Ovary (tissue), 3 donors: ENCODE data around the gene RECK.

Experiments
- EP300 ChIP-seq: sonication (generic); formaldehyde crosslinking; IDR thresholded peaks from one replicate; pipeline ENCODE4 v1.6.1; 2017; ENCODE audit warnings: antibody characterized with exemption
- POLR2A ChIP-seq: fragments of 450-650 bp; IDR thresholded peaks from one replicate; pipeline ENCODE4 v1.6.1; 2017; ENCODE audit warnings: antibody characterized with exemption, mild to moderate bottlenecking, moderate library complexity
- TF ChIP-seq, protein P1 (sequence below), 3 donors: fragments of 450-650 bp in 2 of 3; fragments of 200-600 bp in 1 of 3; IDR thresholded peaks; one replicate each; pipeline versions ENCODE4 v1.5.1 to v1.8.0; 2016 to 2022; ENCODE audit warnings: antibody characterized with exemption in 3 of 3, mild to moderate bottlenecking in 1 of 3
- donor health status: DM: no; HTN: no; CAD: no.

DNA sequence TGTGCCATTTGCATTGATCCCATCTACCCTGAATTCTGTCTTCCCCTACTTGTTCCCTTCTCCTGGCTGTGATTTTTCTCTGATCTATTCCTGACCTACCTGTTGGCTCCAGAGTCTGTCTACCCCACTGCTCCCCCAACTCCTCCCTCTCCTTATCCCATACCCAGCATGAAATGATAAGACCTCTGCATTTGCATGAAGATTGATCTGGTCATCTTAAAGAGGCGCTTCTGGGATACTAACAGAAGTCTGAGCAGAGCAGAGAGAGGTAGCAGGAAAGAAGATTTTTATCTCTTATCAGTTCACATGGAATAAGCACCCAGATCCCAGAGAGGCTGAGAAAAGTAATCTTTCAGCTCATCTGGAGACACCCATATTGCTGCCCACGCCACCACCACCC is 81.5 kb downstream of the RECK start:
- TF ChIP-seq, protein P1, sequence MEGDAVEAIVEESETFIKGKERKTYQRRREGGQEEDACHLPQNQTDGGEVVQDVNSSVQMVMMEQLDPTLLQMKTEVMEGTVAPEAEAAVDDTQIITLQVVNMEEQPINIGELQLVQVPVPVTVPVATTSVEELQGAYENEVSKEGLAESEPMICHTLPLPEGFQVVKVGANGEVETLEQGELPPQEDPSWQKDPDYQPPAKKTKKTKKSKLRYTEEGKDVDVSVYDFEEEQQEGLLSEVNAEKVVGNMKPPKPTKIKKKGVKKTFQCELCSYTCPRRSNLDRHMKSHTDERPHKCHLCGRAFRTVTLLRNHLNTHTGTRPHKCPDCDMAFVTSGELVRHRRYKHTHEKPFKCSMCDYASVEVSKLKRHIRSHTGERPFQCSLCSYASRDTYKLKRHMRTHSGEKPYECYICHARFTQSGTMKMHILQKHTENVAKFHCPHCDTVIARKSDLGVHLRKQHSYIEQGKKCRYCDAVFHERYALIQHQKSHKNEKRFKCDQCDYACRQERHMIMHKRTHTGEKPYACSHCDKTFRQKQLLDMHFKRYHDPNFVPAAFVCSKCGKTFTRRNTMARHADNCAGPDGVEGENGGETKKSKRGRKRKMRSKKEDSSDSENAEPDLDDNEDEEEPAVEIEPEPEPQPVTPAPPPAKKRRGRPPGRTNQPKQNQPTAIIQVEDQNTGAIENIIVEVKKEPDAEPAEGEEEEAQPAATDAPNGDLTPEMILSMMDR (IDR thresholded peaks at IDR 0.05): no peak
- no peak for TF ChIP-seq POLR2A
- no peak for TF ChIP-seq EP300
